GM12878 (cell line): ENCODE measurements around the gene MCM9. TPM values are rescaled to one million over a fixed set of nuclear protein-coding genes. Genes with fewer than 3 reads are reported as not detected.
A peak's percentile ranks its signal among the peaks of the same experiment; 100 is the strongest.

Experiments used
- ATAC-seq: fragments of 200-7000 bp; cut with Tn5 transposase; 3 replicates; pipeline ENCODE4 v1.9.1; 2020; ENCODE audit warnings: mild to moderate bottlenecking, moderate library complexity
- BruUV-seq: library from RNA; stranded (reverse); fragments of 400-500 nt; replicated peaks from 2 replicates; lab custom pipeline; 2021; lab: Mats Ljungman, UMichigan
- CTCF ChIA-PET: fragments of 300-600 bp; sonication (Branson Sonifier 250); formaldehyde crosslinking; extraction: SDS; loops from one replicate; lab custom pipeline; 2021; ENCODE audit warnings: inconsistent platforms; lab: Yijun Ruan, JAX
- POLR2A ChIA-PET: fragments of 350-600 bp; formaldehyde crosslinking; extraction: SDS; loops from one replicate; lab custom pipeline; 2021; ENCODE audit warnings: inconsistent platforms; lab: Charles Lee
- RAD21 ChIA-PET: fragments of 300-600 bp; sonication (Branson Sonifier 250); formaldehyde crosslinking; loops from one replicate; lab custom pipeline; 2023; ENCODE audit warnings: antibody characterized with exemption; ENCODE audit not compliant: unreplicated experiment; lab: Charles Lee
- SMC1A ChIA-PET: fragments of 300-600 bp; sonication (Branson Sonifier 250); formaldehyde crosslinking; loops from one replicate; lab custom pipeline; 2023; ENCODE audit not compliant: unreplicated experiment, uncharacterized antibody; lab: Charles Lee
- DNase-seq: peaks from one replicate; pipeline ENCODE4 v3.0.0-alpha.2; 2011; ENCODE audit warnings: low read depth, low spot score
- FAIRE-seq: peaks from 3 replicates; lab custom pipeline; 2011; peaks lifted over from hg19 to GRCh38; lab: Jason Lieb, UNC
- H2AFZ ChIP-seq: 2 replicates; pipeline ENCODE4 v1.6.0; 2011; ENCODE audit warnings: low read depth, low read length, control low read depth; ENCODE audit not compliant: control insufficient read depth
- H3K27ac ChIP-seq: 2 replicates; pipeline ENCODE4 v1.5.1; 2011; ENCODE audit warnings: control low read depth; ENCODE audit not compliant: control insufficient read depth, insufficient read depth
- H3K27me3 ChIP-seq, 2 experiments: replicated peaks in 1 of 2; 2 replicates each; pipeline versions ENCODE4 v1.6.0 to v1.6.1; 2011; ENCODE audit warnings: low read length in 1 of 2; ENCODE audit not compliant: control insufficient read depth in 2 of 2, insufficient read depth in 2 of 2
- H3K36me3 ChIP-seq, 2 experiments: 2 replicates each; pipeline ENCODE4 v1.5.1; 2011; ENCODE audit warnings: low read length in 1 of 2; ENCODE audit not compliant: control insufficient read depth in 2 of 2, insufficient read depth in 2 of 2
- H3K4me1 ChIP-seq: 2 replicates; pipeline ENCODE4 v1.6.1; 2011; ENCODE audit warnings: mild to moderate bottlenecking, low read length, moderate library complexity, mixed read lengths; ENCODE audit not compliant: control insufficient read depth, insufficient read depth
- H3K4me2 ChIP-seq: 2 replicates; pipeline ENCODE4 v1.6.0; 2011; ENCODE audit warnings: control low read depth; ENCODE audit not compliant: control insufficient read depth, insufficient read depth
- H3K4me3 ChIP-seq: fragments of 200-600 bp; sonication (generic); 2 replicates; pipeline ENCODE4 v1.5.1; 2016
- H3K79me2 ChIP-seq: 2 replicates; pipeline ENCODE4 v1.6.0; 2011; ENCODE audit warnings: low read length; ENCODE audit not compliant: control insufficient read depth, insufficient read depth
- H3K9ac ChIP-seq: 2 replicates; pipeline ENCODE4 v1.8.0; 2011; ENCODE audit warnings: low read length, control low read depth, mixed read lengths; ENCODE audit not compliant: control insufficient read depth, insufficient read depth
- H3K9me3 ChIP-seq: replicated peaks from 3 replicates; pipeline ENCODE4 v1.5.1; 2011; ENCODE audit warnings: mild to moderate bottlenecking, low read length; ENCODE audit not compliant: control insufficient read depth, insufficient read depth
- H4K20me1 ChIP-seq: 2 replicates; pipeline ENCODE4 v1.6.0; 2011; ENCODE audit not compliant: control insufficient read depth, insufficient read depth
- EGR1 ChIP-seq, 2 experiments: IDR thresholded peaks; 1 replicate in 1 of 2; 2 replicates in 1 of 2; pipeline ENCODE4 v1.6.1; 2011 to 2012; ENCODE audit warnings: low read depth in 2 of 2, low read length in 2 of 2, borderline replicate concordance in 1 of 2, mild to moderate bottlenecking in 1 of 2, moderate library complexity in 1 of 2
- IKZF2 ChIP-seq, 2 experiments: fragments of 450-650 bp; IDR thresholded peaks; 2 replicates each; pipeline ENCODE4 v1.6.1; 2017; ENCODE audit warnings: mild to moderate bottlenecking in 2 of 2, moderate library complexity in 2 of 2
- JUNB ChIP-seq: IDR thresholded peaks from 2 replicates; pipeline ENCODE4 v1.6.1; 2016; ENCODE audit warnings: antibody characterized with exemption, mild to moderate bottlenecking
- KLF5 ChIP-seq: fragments of 450-650 bp; IDR thresholded peaks from 2 replicates; pipeline ENCODE4 v1.6.1; 2014; ENCODE audit warnings: mild to moderate bottlenecking; ENCODE audit not compliant: partially characterized antibody
- NBN ChIP-seq: fragments of 450-650 bp; IDR thresholded peaks from 2 replicates; pipeline ENCODE4 v1.6.1; 2016
- PAX8 ChIP-seq: fragments of 450-650 bp; IDR thresholded peaks from 2 replicates; pipeline ENCODE4 v1.6.1; 2017; ENCODE audit warnings: mild to moderate bottlenecking, moderate library complexity
- RCOR1 ChIP-seq: conservative IDR thresholded peaks from 2 replicates; pipeline ENCODE4 v1.6.1; 2012; ENCODE audit warnings: low read depth, low read length, improper control_type of control experiment
- SREBF1 ChIP-seq: IDR thresholded peaks from 2 replicates; pipeline ENCODE4 v1.6.1; 2012; ENCODE audit warnings: mild to moderate bottlenecking, low read length
- YBX1 ChIP-seq: fragments of 450-650 bp; IDR thresholded peaks from 2 replicates; pipeline ENCODE4 v1.6.1; 2016; ENCODE audit warnings: antibody characterized with exemption
- ZZZ3 ChIP-seq: IDR thresholded peaks from 2 replicates; pipeline ENCODE4 v1.6.1; 2011; ENCODE audit warnings: low read depth; ENCODE audit not compliant: control insufficient read depth, insufficient read length
- WGBS: methylation state at CpG from one replicate; pipeline ENCODE4 v1.1.6; 2016; ENCODE audit warnings: low lambda C conversion rate; ENCODE audit not compliant: insufficient replicate concordance, insufficient coverage; ENCODE audit errors: missing lambda C conversion rate; 5-methylcytosine and 5-hydroxymethylcytosine counted together
- in situ Hi-C: fragments of 300-500 bp; cut with MboI; formaldehyde crosslinking; loops from 9 replicates; pipeline ENCODE4 v1.14.3; 2018; ENCODE audit warnings: mixed read lengths
- intact Hi-C: fragments of 100-400 bp; cut with micrococcal nuclease; formaldehyde crosslinking; loops from one replicate; pipeline ENCODE4 v1.14.2; 2022; ENCODE audit not compliant: unreplicated experiment
- polyA plus RNA-seq, 11 experiments: library from polyadenylated mRNA; depleted of rRNA in 4 of 11; unstranded in 6 of 11; stranded (reverse) in 5 of 11; fragments of >200 nt; fragmentation: Nextera tagmentation in 4 of 11; fragmentation: Illumina TruSeq in 1 of 11; extraction: Ambion mirVana in 4 of 11; extraction: Trizol in 1 of 11; gene quantifications; 1 replicate in 1 of 11; 2 replicates in 10 of 11; pipeline versions ENCODE4 v1.2.1 to v1.2.3, GENCODE V29; 2011 to 2016; ENCODE audit warnings: inconsistent platforms in 2 of 11, missing spikeins in 2 of 11, low read depth in 1 of 11
- total RNA-seq, 4 experiments: library from RNA; depleted of rRNA in 3 of 4; stranded (reverse); fragments of >200 nt in 3 of 4; fragmentation: Illumina TruSeq in 1 of 4; extraction: Trizol in 1 of 4; gene quantifications; 2 replicates each; pipeline versions ENCODE4 v1.2.1 to v1.2.3, GENCODE V29; 2013 to 2021
- TF ChIP-seq, protein P1 (sequence below): fragments of 450-650 bp; IDR thresholded peaks from 2 replicates; pipeline ENCODE4 v1.6.1; 2017; ENCODE audit warnings: mild to moderate bottlenecking
- TF ChIP-seq, protein P2 (sequence below): fragments of 450-650 bp; IDR thresholded peaks from 2 replicates; pipeline ENCODE4 v1.6.1; 2017; ENCODE audit warnings: mild to moderate bottlenecking, moderate library complexity
- TF ChIP-seq, protein P3 (sequence below): fragments of 450-650 bp; IDR thresholded peaks from 2 replicates; pipeline ENCODE4 v1.6.1; 2018; ENCODE audit warnings: borderline replicate concordance, mild to moderate bottlenecking; ENCODE audit not compliant: partially characterized antibody
- TF ChIP-seq, protein P4 (sequence below): IDR thresholded peaks from 2 replicates; pipeline ENCODE4 v1.6.1; 2012; ENCODE audit warnings: low read depth, low read length, improper control_type of control experiment

Gene MCM9
- total and polyA plus RNA-seq, 10 of the 15 experiments (the other 5 are each of a cell fraction or from before 2014, with no cell fraction given): 3.4 to 18.5 (median 9.7) TPM

DNA sequence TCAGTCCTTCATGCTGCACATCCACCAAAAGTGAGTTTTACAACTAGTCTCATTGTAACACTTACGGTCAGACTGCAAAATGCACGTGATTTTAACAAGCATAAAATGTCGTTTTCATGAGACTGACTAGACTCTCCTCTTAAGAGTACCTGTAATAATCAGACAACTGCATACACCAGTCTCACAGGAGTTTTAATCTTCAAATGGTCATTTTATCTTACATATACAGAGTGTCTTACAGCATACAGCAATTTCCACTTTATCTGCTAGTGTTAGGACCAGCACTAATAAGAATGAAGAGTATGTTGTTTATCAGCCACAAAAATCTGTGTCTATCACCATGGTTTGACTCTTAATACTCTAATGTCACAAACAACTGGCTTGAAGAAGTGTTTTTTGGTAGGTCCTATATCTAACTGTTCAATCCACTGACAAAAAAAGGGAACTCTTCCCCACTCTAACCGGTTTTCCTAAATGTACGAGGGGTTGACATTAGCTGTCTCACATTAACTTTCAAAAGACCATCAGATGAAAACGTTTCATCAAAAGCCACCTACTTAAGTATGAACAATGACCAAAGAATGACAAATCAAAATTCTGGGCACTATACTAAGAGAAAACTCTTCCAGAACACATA, 42.5 kb downstream of the MCM9 start:
- RAD21 ChIA-PET: interaction anchor here (1.4 to 4.1 kb wide), 2 partner anchors 10 to 218 kb away, joined by 5 to 34 read pairs; no protein-coding TSS in a partner anchor
- FAIRE-seq: no peak
- SMC1A ChIA-PET: interaction anchor here (0.8 to 4.0 kb wide), 6 partner anchors 10 to 454 kb away, joined by 3 to 37 read pairs (median 3); partner anchors contain the start of gene MCM9
- intact Hi-C loops (loop anchor here (5.0 to 10.0 kb wide), 5 partner anchors 80 to 452 kb away; partner anchors contain the start of genes CEP85L and MAN1A1), in situ Hi-C loops (no loop called here)
- no peak for DNase-seq
- no TSS peak for BruUV-seq
- peaks cover 11% of the 10 kb centered on the region for H3K4me1 ChIP-seq
- H3K79me2 ChIP-seq: peaks cover 57% of the 10 kb centered on the region
- peak overlapping the region; percentile 50 for H2AFZ ChIP-seq
- H3K27me3 ChIP-seq: no peaks in the 10 kb centered on the region
- H3K4me3 ChIP-seq: peak overlapping the region; percentile 69
- H4K20me1 ChIP-seq: no peaks in the 10 kb centered on the region
- CTCF ChIA-PET: interaction anchor here (1.2 to 3.0 kb wide), 4 partner anchors 9 to 47 kb away, joined by 3 to 21 read pairs (median 6); no protein-coding TSS in a partner anchor
- H3K27ac ChIP-seq: peak overlapping the region; percentile 75
- POLR2A ChIA-PET: interaction anchor here (3.3 to 4.3 kb wide), 2 partner anchors 12 to 42 kb away, joined by 14 to 26 read pairs; partner anchors contain the start of gene MCM9
- H3K4me2 ChIP-seq: peak overlapping the region; percentile 80
- ATAC-seq: no peak
- no peaks in the 10 kb centered on the region for H3K9me3 ChIP-seq
- peak overlapping the region; percentile 72 for H3K9ac ChIP-seq
- H3K36me3 ChIP-seq: no peaks in the 10 kb centered on the region
- WGBS: 66% methylated on average over 6 of the region's 6 CpGs
- TF ChIP-seq, protein P1, sequence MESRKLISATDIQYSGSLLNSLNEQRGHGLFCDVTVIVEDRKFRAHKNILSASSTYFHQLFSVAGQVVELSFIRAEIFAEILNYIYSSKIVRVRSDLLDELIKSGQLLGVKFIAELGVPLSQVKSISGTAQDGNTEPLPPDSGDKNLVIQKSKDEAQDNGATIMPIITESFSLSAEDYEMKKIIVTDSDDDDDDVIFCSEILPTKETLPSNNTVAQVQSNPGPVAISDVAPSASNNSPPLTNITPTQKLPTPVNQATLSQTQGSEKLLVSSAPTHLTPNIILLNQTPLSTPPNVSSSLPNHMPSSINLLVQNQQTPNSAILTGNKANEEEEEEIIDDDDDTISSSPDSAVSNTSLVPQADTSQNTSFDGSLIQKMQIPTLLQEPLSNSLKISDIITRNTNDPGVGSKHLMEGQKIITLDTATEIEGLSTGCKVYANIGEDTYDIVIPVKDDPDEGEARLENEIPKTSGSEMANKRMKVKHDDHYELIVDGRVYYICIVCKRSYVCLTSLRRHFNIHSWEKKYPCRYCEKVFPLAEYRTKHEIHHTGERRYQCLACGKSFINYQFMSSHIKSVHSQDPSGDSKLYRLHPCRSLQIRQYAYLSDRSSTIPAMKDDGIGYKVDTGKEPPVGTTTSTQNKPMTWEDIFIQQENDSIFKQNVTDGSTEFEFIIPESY: no peak
- TF ChIP-seq, protein P2, sequence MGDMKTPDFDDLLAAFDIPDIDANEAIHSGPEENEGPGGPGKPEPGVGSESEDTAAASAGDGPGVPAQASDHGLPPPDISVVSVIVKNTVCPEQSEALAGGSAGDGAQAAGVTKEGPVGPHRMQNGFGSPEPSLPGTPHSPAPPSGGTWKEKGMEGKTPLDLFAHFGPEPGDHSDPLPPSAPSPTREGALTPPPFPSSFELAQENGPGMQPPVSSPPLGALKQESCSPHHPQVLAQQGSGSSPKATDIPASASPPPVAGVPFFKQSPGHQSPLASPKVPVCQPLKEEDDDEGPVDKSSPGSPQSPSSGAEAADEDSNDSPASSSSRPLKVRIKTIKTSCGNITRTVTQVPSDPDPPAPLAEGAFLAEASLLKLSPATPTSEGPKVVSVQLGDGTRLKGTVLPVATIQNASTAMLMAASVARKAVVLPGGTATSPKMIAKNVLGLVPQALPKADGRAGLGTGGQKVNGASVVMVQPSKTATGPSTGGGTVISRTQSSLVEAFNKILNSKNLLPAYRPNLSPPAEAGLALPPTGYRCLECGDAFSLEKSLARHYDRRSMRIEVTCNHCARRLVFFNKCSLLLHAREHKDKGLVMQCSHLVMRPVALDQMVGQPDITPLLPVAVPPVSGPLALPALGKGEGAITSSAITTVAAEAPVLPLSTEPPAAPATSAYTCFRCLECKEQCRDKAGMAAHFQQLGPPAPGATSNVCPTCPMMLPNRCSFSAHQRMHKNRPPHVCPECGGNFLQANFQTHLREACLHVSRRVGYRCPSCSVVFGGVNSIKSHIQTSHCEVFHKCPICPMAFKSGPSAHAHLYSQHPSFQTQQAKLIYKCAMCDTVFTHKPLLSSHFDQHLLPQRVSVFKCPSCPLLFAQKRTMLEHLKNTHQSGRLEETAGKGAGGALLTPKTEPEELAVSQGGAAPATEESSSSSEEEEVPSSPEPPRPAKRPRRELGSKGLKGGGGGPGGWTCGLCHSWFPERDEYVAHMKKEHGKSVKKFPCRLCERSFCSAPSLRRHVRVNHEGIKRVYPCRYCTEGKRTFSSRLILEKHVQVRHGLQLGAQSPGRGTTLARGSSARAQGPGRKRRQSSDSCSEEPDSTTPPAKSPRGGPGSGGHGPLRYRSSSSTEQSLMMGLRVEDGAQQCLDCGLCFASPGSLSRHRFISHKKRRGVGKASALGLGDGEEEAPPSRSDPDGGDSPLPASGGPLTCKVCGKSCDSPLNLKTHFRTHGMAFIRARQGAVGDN: peak; percentile 32; the same call in 1 of the 2 replicates
- TF ChIP-seq SREBF1 (no peak), RCOR1 (no peak), JUNB (no peak), KLF5 (no peak), ZZZ3 (no peak), PAX8 (peak; percentile 33; the same call in 1 of the 2 replicates), IKZF2 (IDR thresholded peaks at IDR 0.05) (no peak), YBX1 (no peak), NBN (no peak), EGR1 (IDR thresholded peaks at IDR 0.05; ENCODE audit: borderline replicate concordance in 1 of 2, low read depth in 2 of 2, low read length in 2 of 2) (no peak)
- TF ChIP-seq, protein P3, sequence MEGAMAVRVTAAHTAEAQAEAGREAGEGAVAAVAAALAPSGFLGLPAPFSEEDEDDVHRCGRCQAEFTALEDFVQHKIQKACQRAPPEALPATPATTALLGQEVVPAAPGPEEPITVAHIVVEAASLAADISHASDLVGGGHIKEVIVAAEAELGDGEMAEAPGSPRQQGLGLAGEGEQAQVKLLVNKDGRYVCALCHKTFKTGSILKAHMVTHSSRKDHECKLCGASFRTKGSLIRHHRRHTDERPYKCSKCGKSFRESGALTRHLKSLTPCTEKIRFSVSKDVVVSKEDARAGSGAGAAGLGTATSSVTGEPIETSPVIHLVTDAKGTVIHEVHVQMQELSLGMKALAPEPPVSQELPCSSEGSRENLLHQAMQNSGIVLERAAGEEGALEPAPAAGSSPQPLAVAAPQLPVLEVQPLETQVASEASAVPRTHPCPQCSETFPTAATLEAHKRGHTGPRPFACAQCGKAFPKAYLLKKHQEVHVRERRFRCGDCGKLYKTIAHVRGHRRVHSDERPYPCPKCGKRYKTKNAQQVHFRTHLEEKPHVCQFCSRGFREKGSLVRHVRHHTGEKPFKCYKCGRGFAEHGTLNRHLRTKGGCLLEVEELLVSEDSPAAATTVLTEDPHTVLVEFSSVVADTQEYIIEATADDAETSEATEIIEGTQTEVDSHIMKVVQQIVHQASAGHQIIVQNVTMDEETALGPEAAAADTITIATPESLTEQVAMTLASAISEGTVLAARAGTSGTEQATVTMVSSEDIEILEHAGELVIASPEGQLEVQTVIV: no peak
- TF ChIP-seq, protein P4, sequence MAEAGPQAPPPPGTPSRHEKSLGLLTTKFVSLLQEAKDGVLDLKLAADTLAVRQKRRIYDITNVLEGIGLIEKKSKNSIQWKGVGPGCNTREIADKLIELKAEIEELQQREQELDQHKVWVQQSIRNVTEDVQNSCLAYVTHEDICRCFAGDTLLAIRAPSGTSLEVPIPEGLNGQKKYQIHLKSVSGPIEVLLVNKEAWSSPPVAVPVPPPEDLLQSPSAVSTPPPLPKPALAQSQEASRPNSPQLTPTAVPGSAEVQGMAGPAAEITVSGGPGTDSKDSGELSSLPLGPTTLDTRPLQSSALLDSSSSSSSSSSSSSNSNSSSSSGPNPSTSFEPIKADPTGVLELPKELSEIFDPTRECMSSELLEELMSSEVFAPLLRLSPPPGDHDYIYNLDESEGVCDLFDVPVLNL: no peak
